K562 (cell line): Measurements from ENCODE around the gene CCDC187. TPM values are rescaled to one million over a fixed set of nuclear protein-coding genes. Genes with fewer than 3 reads are reported as not detected.

Experiments
- ATAC-seq: fragments of 200-7000 bp; cut with Tn5 transposase; 3 replicates; pipeline ENCODE4 v1.9.1; 2020; ENCODE audit warnings: moderate library complexity
- BruUV-seq: library from RNA; stranded (reverse); fragments of 400-500 nt; replicated peaks from 2 replicates; lab custom pipeline; 2021; lab: Mats Ljungman, UMichigan
- CTCF ChIA-PET: fragments of 300-600 bp; formaldehyde crosslinking; extraction: SDS; loops from one replicate; lab custom pipeline; 2021; ENCODE audit warnings: low intra/inter-chr PET ratio; lab: Yijun Ruan, JAX
- POLR2A ChIA-PET: fragments of 300-600, 350-650 bp; sonication (Branson Sonifier 250); formaldehyde crosslinking; extraction: SDS; loops from one replicate; lab custom pipeline; 2021; ENCODE audit warnings: antibody characterized with exemption, inconsistent platforms; lab: Yijun Ruan, JAX
- DNase-seq, 4 experiments: peaks; one replicate each; pipeline versions ENCODE4 v3.0.0 to v3.0.0-alpha.2; 2011 to 2018; ENCODE audit warnings: low spot score in 3 of 4, mixed read lengths in 3 of 4; ENCODE audit errors: extremely low read depth in 1 of 4
- FAIRE-seq: peaks from 2 replicates; lab custom pipeline; 2011; peaks lifted over from hg19 to GRCh38; lab: Jason Lieb, UNC
- H2AFZ ChIP-seq: 2 replicates; pipeline ENCODE4 v1.6.0; 2011; ENCODE audit warnings: low read depth, low read length, control low read depth, inconsistent platforms
- H3K27ac ChIP-seq: fragments of 200-600 bp; 3 replicates; pipeline ENCODE4 v1.8.0; 2011; ENCODE audit warnings: low read depth, mild to moderate bottlenecking, control low read depth, inconsistent platforms, low read length, moderate library complexity, mixed read lengths; ENCODE audit errors: extremely low read depth
- H3K27me3 ChIP-seq, 2 experiments: fragments of 300-600 bp in 1 of 2; 2 replicates in 1 of 2; 3 replicates in 1 of 2; pipeline versions ENCODE4 v1.6.0 to v1.8.0; 2011; ENCODE audit warnings: inconsistent platforms in 2 of 2, low read length in 2 of 2, mild to moderate bottlenecking in 1 of 2, mixed read lengths in 1 of 2, moderate library complexity in 1 of 2; ENCODE audit not compliant: control insufficient read depth in 2 of 2, insufficient read depth in 2 of 2
- H3K36me3 ChIP-seq: fragments of 300-600 bp; 3 replicates; pipeline ENCODE4 v1.8.0; 2011; ENCODE audit warnings: mild to moderate bottlenecking, low read length, inconsistent platforms; ENCODE audit not compliant: control insufficient read depth, insufficient read depth
- H3K4me1 ChIP-seq, 2 experiments: fragments of 200-600 bp in 1 of 2; replicated peaks in 1 of 2; 2 replicates in 1 of 2; 3 replicates in 1 of 2; pipeline versions ENCODE4 v1.5.1 to v1.8.0; 2011; ENCODE audit warnings: inconsistent platforms in 2 of 2, low read length in 2 of 2, mild to moderate bottlenecking in 1 of 2, mixed read lengths in 1 of 2, moderate library complexity in 1 of 2; ENCODE audit not compliant: control insufficient read depth in 2 of 2, insufficient read depth in 2 of 2
- H3K4me2 ChIP-seq: 2 replicates; pipeline ENCODE4 v1.6.1; 2011; ENCODE audit warnings: low read length, control low read depth, inconsistent platforms, mixed read lengths; ENCODE audit not compliant: insufficient read depth
- H3K4me3 ChIP-seq: fragments of 200-600 bp; sonication (generic), shearing (Covaris generic); 2 replicates; pipeline ENCODE4 v1.5.1; 2016; ENCODE audit warnings: control low read depth, inconsistent platforms
- H3K79me2 ChIP-seq: fragments of 200-600 bp; 3 replicates; pipeline ENCODE4 v1.8.0; 2011; ENCODE audit warnings: low read length, inconsistent platforms; ENCODE audit not compliant: control insufficient read depth, insufficient read depth
- H3K9ac ChIP-seq, 2 experiments: 2 replicates each; pipeline versions ENCODE4 v1.6.0 to v1.6.1; 2011; ENCODE audit warnings: low read depth in 2 of 2, low read length in 2 of 2, control low read depth in 1 of 2, inconsistent platforms in 1 of 2, mild to moderate bottlenecking in 1 of 2, mixed read lengths in 1 of 2; ENCODE audit not compliant: insufficient read depth in 1 of 2
- H3K9me1 ChIP-seq: one replicate; pipeline ENCODE4 v1.6.0; 2011; ENCODE audit warnings: inconsistent platforms, mild to moderate bottlenecking, low read length, moderate library complexity; ENCODE audit not compliant: control insufficient read depth, insufficient read depth
- H3K9me3 ChIP-seq: replicated peaks from 2 replicates; pipeline ENCODE4 v1.5.1; 2011; ENCODE audit warnings: low read depth, low read length, inconsistent platforms; ENCODE audit not compliant: control insufficient read depth, insufficient read depth
- H4K20me1 ChIP-seq: replicated peaks from 2 replicates; pipeline ENCODE4 v1.6.1; 2011; ENCODE audit warnings: low read length, inconsistent platforms, mixed read lengths; ENCODE audit not compliant: control insufficient read depth, insufficient read depth
- CREB3 ChIP-seq: fragments of 450-650 bp; conservative IDR thresholded peaks from 2 replicates; pipeline ENCODE4 v1.6.1; 2016; ENCODE audit warnings: missing genetic modification characterization, low read depth, mild to moderate bottlenecking, missing compliant biosample characterization, moderate library complexity
- JUNB ChIP-seq: fragments of 450-650 bp; formaldehyde crosslinking; conservative IDR thresholded peaks from 2 replicates; pipeline ENCODE4 v1.4.0; 2020; ENCODE audit warnings: mild to moderate bottlenecking
- ZNF146 ChIP-seq: IDR thresholded peaks from one replicate; pipeline ENCODE4 v1.6.1; 2018; ENCODE audit warnings: missing compliant biosample characterization; ENCODE audit not compliant: unreplicated experiment
- WGBS: fragments of 100-300 bp; shearing (Covaris generic); methylation state at CpG from one replicate; pipeline ENCODE4 v1.1.6; 2016; ENCODE audit warnings: low coverage, mixed read lengths; ENCODE audit not compliant: insufficient coverage; ENCODE audit errors: missing lambda C conversion rate; 5-methylcytosine and 5-hydroxymethylcytosine counted together
- in situ Hi-C: fragments of 300-500 bp; cut with MboI; formaldehyde crosslinking; loops from 4 replicates; pipeline ENCODE4 v1.15.0; 2018; ENCODE audit warnings: inconsistent platforms, mixed read lengths
- intact Hi-C: fragments of 100-400 bp; cut with micrococcal nuclease; formaldehyde crosslinking; loops from 2 replicates; pipeline ENCODE4 v1.14.2; 2022
- polyA plus RNA-seq, 8 experiments: library from polyadenylated mRNA; depleted of rRNA in 4 of 8; stranded (reverse) in 5 of 8; unstranded in 3 of 8; fragments of >200 nt; fragmentation: Nextera tagmentation in 2 of 8; fragmentation: Illumina TruSeq in 1 of 8; extraction: Ambion mirVana in 2 of 8; extraction: Trizol in 1 of 8; gene quantifications; 2 replicates each; pipeline versions ENCODE4 v1.2.1 to v1.2.3, GENCODE V29; 2011 to 2014; ENCODE audit warnings: inconsistent platforms in 1 of 8, missing spikeins in 1 of 8
- total RNA-seq, 7 experiments: library from RNA; depleted of rRNA in 6 of 7; stranded (reverse); fragments of >200 nt in 6 of 7; fragmentation: Illumina TruSeq in 2 of 7; extraction: Trizol in 2 of 7; gene quantifications; 2 replicates each; pipeline versions ENCODE4 v1.2.1 to v1.2.3, GENCODE V29; 2011 to 2021; ENCODE audit warnings: low replicate concordance in 1 of 7
- TF ChIP-seq, protein P1 (sequence below): fragments of 450-650 bp; formaldehyde crosslinking; IDR thresholded peaks from 2 replicates; pipeline ENCODE4 v1.4.0; 2022; ENCODE audit warnings: missing genetic modification characterization
- TF ChIP-seq, protein P2 (sequence below): fragments of 250-450 bp; sonication (Bioruptor Pico); IDR thresholded peaks from 2 replicates; pipeline ENCODE4 v1.8.0; 2022; ENCODE audit warnings: inconsistent platforms

Gene CCDC187
- total and polyA plus RNA-seq, 9 of the 15 experiments (the other 6 are each of a cell fraction or from before 2014, with no cell fraction given) = not detected

GRCh38 chr9:136284951-136285350 is 18.9 kb downstream of the CCDC187 start (continued):
- TF ChIP-seq, protein P1, sequence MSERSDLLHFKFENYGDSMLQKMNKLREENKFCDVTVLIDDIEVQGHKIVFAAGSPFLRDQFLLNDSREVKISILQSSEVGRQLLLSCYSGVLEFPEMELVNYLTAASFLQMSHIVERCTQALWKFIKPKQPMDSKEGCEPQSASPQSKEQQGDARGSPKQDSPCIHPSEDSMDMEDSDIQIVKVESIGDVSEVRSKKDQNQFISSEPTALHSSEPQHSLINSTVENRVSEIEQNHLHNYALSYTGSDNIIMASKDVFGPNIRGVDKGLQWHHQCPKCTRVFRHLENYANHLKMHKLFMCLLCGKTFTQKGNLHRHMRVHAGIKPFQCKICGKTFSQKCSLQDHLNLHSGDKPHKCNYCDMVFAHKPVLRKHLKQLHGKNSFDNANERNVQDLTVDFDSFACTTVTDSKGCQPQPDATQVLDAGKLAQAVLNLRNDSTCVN (CRISPR knock-in tag) = no peak

GRCh38 chr9:136284311-136284710 is 19.6 kb downstream of the CCDC187 start:
- Histone ChIP-seq H3K9me3 (no peaks in the 10 kb centered on the region; the same call in 1 of the 2 replicates), H3K27me3 (peaks cover 26 to 70% of the 10 kb centered on the region in 2 experiments; a peak in 4 of 5 replicates), H3K79me2 (no peaks in the 10 kb centered on the region)
- ATAC-seq = no peak
- intact Hi-C loops = no loop called here
- no peak for TF ChIP-seq ZNF146 (CRISPR knock-in tag)
- TF ChIP-seq JUNB (CRISPR knock-in tag) = no peak
- TF ChIP-seq CREB3 (tag) = no peak
- TF ChIP-seq, protein P2, sequence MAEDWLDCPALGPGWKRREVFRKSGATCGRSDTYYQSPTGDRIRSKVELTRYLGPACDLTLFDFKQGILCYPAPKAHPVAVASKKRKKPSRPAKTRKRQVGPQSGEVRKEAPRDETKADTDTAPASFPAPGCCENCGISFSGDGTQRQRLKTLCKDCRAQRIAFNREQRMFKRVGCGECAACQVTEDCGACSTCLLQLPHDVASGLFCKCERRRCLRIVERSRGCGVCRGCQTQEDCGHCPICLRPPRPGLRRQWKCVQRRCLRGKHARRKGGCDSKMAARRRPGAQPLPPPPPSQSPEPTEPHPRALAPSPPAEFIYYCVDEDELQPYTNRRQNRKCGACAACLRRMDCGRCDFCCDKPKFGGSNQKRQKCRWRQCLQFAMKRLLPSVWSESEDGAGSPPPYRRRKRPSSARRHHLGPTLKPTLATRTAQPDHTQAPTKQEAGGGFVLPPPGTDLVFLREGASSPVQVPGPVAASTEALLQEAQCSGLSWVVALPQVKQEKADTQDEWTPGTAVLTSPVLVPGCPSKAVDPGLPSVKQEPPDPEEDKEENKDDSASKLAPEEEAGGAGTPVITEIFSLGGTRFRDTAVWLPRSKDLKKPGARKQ (CRISPR knock-in tag) = no peak
- TF ChIP-seq, all 486 proteins: peak for 0
- Histone ChIP-seq H4K20me1 (peaks cover 17% of the 10 kb centered on the region), H3K9ac (no peak overlapping the region), H3K27ac (no peak overlapping the region), H3K9me1 (no peaks in the 10 kb centered on the region), H3K4me2 (no peak overlapping the region), H2AFZ (no peak overlapping the region), H3K4me1 (peaks cover 0 to 57% of the 10 kb centered on the region in 2 experiments; a peak in 2 of 5 replicates), H3K4me3 (no peak overlapping the region), H3K36me3 (no peaks in the 10 kb centered on the region)
- FAIRE-seq = no peak
- CTCF ChIA-PET = interaction anchor here (0.6 to 3.9 kb wide), 7 partner anchors 58 to 353 kb away, joined by 3 to 25 read pairs (median 4); no protein-coding TSS in a partner anchor
- WGBS = 5% methylated on average over 22 of the region's 22 CpGs
- POLR2A ChIA-PET = no interaction called here
- in situ Hi-C loops = no loop called here
- BruUV-seq = no TSS peak
- DNase-seq = no peak
